H1 (cell line): ENCODE measurements around the gene TNC. TPM values are rescaled to one million over a fixed set of nuclear protein-coding genes. Genes with fewer than 3 reads are reported as not detected.

Experiments used
- CTCF ChIA-PET: fragments of 300-600 bp; sonication (Branson Sonifier 250); formaldehyde crosslinking; loops from one replicate; lab custom pipeline; 2021; ENCODE audit not compliant: partially characterized antibody; lab: Charles Lee
- POLR2A ChIA-PET: fragments of 300-600 bp; sonication (Branson Sonifier 250); formaldehyde crosslinking; loops from one replicate; lab custom pipeline; 2021; ENCODE audit warnings: inconsistent platforms; ENCODE audit not compliant: partially characterized antibody; lab: Charles Lee
- DNase-seq, 2 experiments: peaks; one replicate each; pipeline versions ENCODE4 v3.0.0 to v3.0.0-alpha.2; 2010 to 2022; ENCODE audit warnings: low spot score in 2 of 2, low read depth in 1 of 2, mixed read lengths in 1 of 2
- FAIRE-seq: peaks from 2 replicates; lab custom pipeline; 2011; peaks lifted over from hg19 to GRCh38; lab: Jason Lieb, UNC
- H2AFZ ChIP-seq: 2 replicates; pipeline ENCODE4 v1.8.1; 2012; ENCODE audit warnings: low read length, inconsistent platforms
- H2AK5ac ChIP-seq: 2 replicates; pipeline ENCODE4 v1.6.1; 2013; ENCODE audit warnings: low read depth, low read length
- H2BK120ac ChIP-seq: replicated peaks from 2 replicates; pipeline ENCODE3; 2013; ENCODE audit warnings: low read depth, low read length, inconsistent platforms
- H2BK12ac ChIP-seq: 2 replicates; pipeline ENCODE4 v1.6.1; 2013; ENCODE audit warnings: low read depth, low read length
- H2BK15ac ChIP-seq: 2 replicates; pipeline ENCODE4 v1.6.1; 2013; ENCODE audit warnings: low read length
- H2BK20ac ChIP-seq: 2 replicates; pipeline ENCODE4 v1.6.1; 2013; ENCODE audit warnings: low read length
- H2BK5ac ChIP-seq: 2 replicates; pipeline ENCODE4 v1.6.1; 2013; ENCODE audit warnings: low read depth, low read length
- H3K14ac ChIP-seq: 2 replicates; pipeline ENCODE4 v1.6.1; 2013; ENCODE audit warnings: inconsistent platforms; ENCODE audit not compliant: insufficient read length
- H3K18ac ChIP-seq: 2 replicates; pipeline ENCODE4 v1.6.1; 2013; ENCODE audit warnings: low read length; ENCODE audit errors: extremely low read depth
- H3K23ac ChIP-seq: 2 replicates; pipeline ENCODE4 v1.6.1; 2013; ENCODE audit warnings: inconsistent platforms; ENCODE audit not compliant: insufficient read length
- H3K23me2 ChIP-seq: 2 replicates; pipeline ENCODE4 v1.6.1; 2013; ENCODE audit warnings: low read depth, low read length
- H3K27ac ChIP-seq: 2 replicates; pipeline ENCODE4 v1.6.1; 2011; ENCODE audit warnings: low read depth, low read length, inconsistent platforms
- H3K27me3 ChIP-seq, 4 experiments: replicated peaks in 1 of 4; 1 replicate in 1 of 4; 2 replicates in 3 of 4; pipeline versions ENCODE4 v1.6.1 to v1.8.1; 2011 to 2013; ENCODE audit warnings: low read length in 3 of 4, mild to moderate bottlenecking in 3 of 4, inconsistent platforms in 2 of 4, mixed read lengths in 2 of 4, moderate library complexity in 1 of 4; ENCODE audit not compliant: control insufficient read depth in 3 of 4, insufficient read depth in 3 of 4; ENCODE audit errors: extremely low read depth in 1 of 4
- H3K36me3 ChIP-seq, 4 experiments: 2 replicates each; pipeline versions ENCODE4 v1.6.1 to v1.8.1; 2011 to 2013; ENCODE audit warnings: mild to moderate bottlenecking in 4 of 4, low read length in 3 of 4, moderate library complexity in 2 of 4, control low read depth in 1 of 4, inconsistent platforms in 1 of 4; ENCODE audit not compliant: insufficient read depth in 4 of 4, control insufficient read depth in 2 of 4
- H3K4ac ChIP-seq: replicated peaks from 2 replicates; pipeline ENCODE3; 2013; ENCODE audit warnings: low read length, low read depth, mixed read lengths, inconsistent platforms; ENCODE audit not compliant: insufficient read length
- H3K4me1 ChIP-seq, 4 experiments: replicated peaks in 1 of 4; 1 replicate in 1 of 4; 2 replicates in 3 of 4; pipeline versions ENCODE4 v1.6.1 to v1.8.1; 2011 to 2013; ENCODE audit warnings: low read length in 3 of 4, inconsistent platforms in 2 of 4, mixed read lengths in 1 of 4; ENCODE audit not compliant: insufficient read depth in 4 of 4, control insufficient read depth in 3 of 4
- H3K4me2 ChIP-seq, 2 experiments: 2 replicates each; pipeline versions ENCODE4 v1.6.1 to v1.8.1; 2011 to 2013; ENCODE audit warnings: low read depth in 2 of 2, low read length in 2 of 2, control low read depth in 1 of 2, inconsistent platforms in 1 of 2, mild to moderate bottlenecking in 1 of 2; ENCODE audit not compliant: insufficient read depth in 1 of 2
- H3K4me3 ChIP-seq, 4 experiments: fragments of 200-600, 300-600 bp in 1 of 4; sonication (generic), shearing (Covaris generic), sonication (Bioruptor Twin) in 1 of 4; 2 replicates each; pipeline versions ENCODE4 v1.5.1 to v1.8.1; 2011 to 2016; ENCODE audit warnings: low read length in 4 of 4, low read depth in 3 of 4, control low read depth in 2 of 4, inconsistent platforms in 2 of 4, mild to moderate bottlenecking in 2 of 4, mixed read lengths in 1 of 4, moderate library complexity in 1 of 4; ENCODE audit not compliant: insufficient read depth in 2 of 4; ENCODE audit errors: extremely low read depth in 1 of 4
- H3K56ac ChIP-seq: replicated peaks from 2 replicates; pipeline ENCODE3; 2013; ENCODE audit warnings: low read depth, mild to moderate bottlenecking, mixed read lengths, low read length, inconsistent platforms; ENCODE audit not compliant: insufficient read length
- H3K79me1 ChIP-seq: 2 replicates; pipeline ENCODE4 v1.6.1; 2013; ENCODE audit warnings: low read depth, low read length, control low read depth
- H3K79me2 ChIP-seq, 2 experiments: 2 replicates each; pipeline versions ENCODE4 v1.6.1 to v1.8.1; 2012 to 2013; ENCODE audit warnings: low read length in 2 of 2, mild to moderate bottlenecking in 2 of 2, inconsistent platforms in 1 of 2; ENCODE audit not compliant: insufficient read depth in 2 of 2, control insufficient read depth in 1 of 2
- H3K9ac ChIP-seq, 4 experiments: replicated peaks in 1 of 4; 1 replicate in 1 of 4; 2 replicates in 3 of 4; pipeline versions ENCODE4 v1.6.1 to v1.8.1; 2011 to 2013; ENCODE audit warnings: low read depth in 3 of 4, low read length in 3 of 4, control low read depth in 2 of 4, mild to moderate bottlenecking in 2 of 4, moderate library complexity in 2 of 4, inconsistent platforms in 1 of 4; ENCODE audit errors: extremely low read depth in 1 of 4
- H3K9me3 ChIP-seq, 2 experiments: 2 replicates each; pipeline versions ENCODE4 v1.6.1 to v1.8.1; 2012 to 2013; ENCODE audit warnings: mild to moderate bottlenecking in 2 of 2, moderate library complexity in 2 of 2, control low read depth in 1 of 2, inconsistent platforms in 1 of 2, low read depth in 1 of 2, low read length in 1 of 2, mixed read lengths in 1 of 2; ENCODE audit not compliant: insufficient read depth in 2 of 2
- H4K20me1 ChIP-seq, 2 experiments: replicated peaks in 1 of 2; 2 replicates each; pipeline versions ENCODE3 to v1.8.1; 2011 to 2013; ENCODE audit warnings: inconsistent platforms in 2 of 2, low read length in 2 of 2, mild to moderate bottlenecking in 1 of 2; ENCODE audit not compliant: insufficient read depth in 2 of 2, control insufficient read depth in 1 of 2
- H4K5ac ChIP-seq: 2 replicates; pipeline ENCODE4 v1.6.1; 2013; ENCODE audit warnings: low read length, low read depth, mixed read lengths, inconsistent platforms; ENCODE audit not compliant: insufficient read length
- H4K8ac ChIP-seq: 2 replicates; pipeline ENCODE4 v1.8.0; 2013; ENCODE audit warnings: mild to moderate bottlenecking, moderate library complexity, low read length, inconsistent platforms; ENCODE audit not compliant: insufficient read depth; ENCODE audit errors: extremely low read depth
- H4K91ac ChIP-seq: replicated peaks from 2 replicates; pipeline ENCODE3; 2013; ENCODE audit warnings: low read length, mixed read lengths, inconsistent platforms; ENCODE audit not compliant: insufficient read length
- CBX8 ChIP-seq: fragments of 300-800, 300-1000 bp; sonication (generic); IDR thresholded peaks from 2 replicates; pipeline ENCODE4 v1.7.1; 2016; ENCODE audit warnings: low read depth, low read length, borderline replicate concordance
- CTCF ChIP-seq, 3 experiments: IDR thresholded peaks; 1 replicate in 2 of 3; 2 replicates in 1 of 3; pipeline versions ENCODE4 v1.5.1 to v1.6.1; 2011; ENCODE audit warnings: low read length in 3 of 3, mild to moderate bottlenecking in 3 of 3, inconsistent platforms in 2 of 3, low read depth in 1 of 3, moderate library complexity in 1 of 3; ENCODE audit not compliant: insufficient read depth in 1 of 3; ENCODE audit errors: control extremely low read depth in 1 of 3
- POLR2A ChIP-seq, 2 experiments: IDR thresholded peaks; 1 replicate in 1 of 2; 2 replicates in 1 of 2; pipeline ENCODE4 v1.6.1; 2011; ENCODE audit warnings: low read depth in 2 of 2, low read length in 2 of 2, mild to moderate bottlenecking in 2 of 2; ENCODE audit errors: control extremely low read depth in 1 of 2
- POLR2AphosphoS5 ChIP-seq: IDR thresholded peaks from 2 replicates; pipeline ENCODE4 v1.6.1; 2011; ENCODE audit warnings: low read depth, low read length
- RFX5 ChIP-seq: IDR thresholded peaks from 2 replicates; pipeline ENCODE4 v1.6.1; 2011; ENCODE audit warnings: low read depth, low read length, improper control_type of control experiment, borderline replicate concordance
- RXRA ChIP-seq: IDR thresholded peaks from 2 replicates; pipeline ENCODE4 v1.6.1; 2011; ENCODE audit warnings: low read depth, mild to moderate bottlenecking, low read length, moderate library complexity; ENCODE audit not compliant: insufficient read depth
- SAP30 ChIP-seq: fragments of 300-600 bp; sonication (generic); IDR thresholded peaks from 2 replicates; pipeline ENCODE4 v1.7.1; 2012; ENCODE audit warnings: low read length, moderate library complexity, mild to moderate bottlenecking, inconsistent platforms; ENCODE audit not compliant: insufficient read depth, insufficient replicate concordance
- SIRT6 ChIP-seq: IDR thresholded peaks from one replicate; pipeline ENCODE4 v1.7.1; 2012; ENCODE audit warnings: low read length, inconsistent platforms
- TCF12 ChIP-seq: IDR thresholded peaks from 2 replicates; pipeline ENCODE4 v1.6.1; 2011; ENCODE audit warnings: low read depth, mild to moderate bottlenecking, low read length
- WGBS, 2 experiments: shearing (Covaris generic) in 1 of 2; methylation state at CpG; one replicate each; pipeline versions ENCODE4 v1.1.6 to v1.1.7; 2013 to 2015; ENCODE audit warnings: low lambda C conversion rate in 2 of 2, mixed read lengths in 2 of 2, inconsistent platforms in 1 of 2, low coverage in 1 of 2, missing lambda C conversion rate in 1 of 2; ENCODE audit not compliant: insufficient replicate concordance in 2 of 2, insufficient coverage in 1 of 2, insufficient read length in 1 of 2; ENCODE audit errors: extremely low coverage in 1 of 2, missing lambda C conversion rate in 1 of 2; 5-methylcytosine and 5-hydroxymethylcytosine counted together
- polyA plus RNA-seq, 7 experiments: library from polyadenylated mRNA; depleted of rRNA in 3 of 7; stranded (reverse) in 5 of 7; unstranded in 2 of 7; fragments of >200 nt in 5 of 7; fragments of 200-250 nt in 2 of 7; gene quantifications; 1 replicate in 5 of 7; 2 replicates in 1 of 7; 4 replicates in 1 of 7; pipeline versions ENCODE4 v1.2.1 to v1.2.3, GENCODE V29; 2011 to 2013; ENCODE audit warnings: missing spikeins in 2 of 7, mixed read lengths in 2 of 7
- total RNA-seq: library from RNA; stranded (reverse); fragmentation: NEBNext Ultra II Directional; extraction: Animal tissue kit (Norgen Biotek cat#: 25700); gene quantifications from 2 replicates; pipeline ENCODE4 v1.2.1, GENCODE V29; 2021
- TF ChIP-seq, protein P1 (sequence below): IDR thresholded peaks from 2 replicates; pipeline ENCODE4 v1.6.1; 2011; ENCODE audit warnings: low read length, improper control_type of control experiment
- TF ChIP-seq, protein P2 (sequence below): IDR thresholded peaks from 2 replicates; pipeline ENCODE4 v1.6.1; 2011; ENCODE audit warnings: low read depth, mild to moderate bottlenecking, low read length; ENCODE audit not compliant: insufficient read depth

The TNC gene
- total and polyA plus RNA-seq, 2 of the 8 experiments (the other 6 are each of a cell fraction or from before 2014, with no cell fraction given) = 6.2 to 11.4 TPM

- Histone ChIP-seq H3K4ac (no peak overlapping the region), H3K4me2 (no peak overlapping the region), H3K4me1 (no peaks in the 10 kb centered on the region), H2BK12ac (no peak overlapping the region), H3K23me2 (no peaks in the 10 kb centered on the region), H3K56ac (no peak overlapping the region), H3K4me3 (no peak overlapping the region), H3K36me3 (no peaks in the 10 kb centered on the region), H3K14ac (no peak overlapping the region), H3K18ac (no peak overlapping the region), H2BK5ac (no peak overlapping the region), H3K9ac (no peak overlapping the region), H2BK120ac (no peak overlapping the region), H4K5ac (no peak overlapping the region), H3K9me3 (no peaks in the 10 kb centered on the region), H4K20me1 (no peaks in the 10 kb centered on the region), H3K79me1 (no peaks in the 10 kb centered on the region), H2AK5ac (no peak overlapping the region), H3K23ac (no peak overlapping the region), H4K91ac (no peak overlapping the region), H2BK20ac (no peak overlapping the region), H4K8ac (no peak overlapping the region), H2AFZ (no peak overlapping the region), H2BK15ac (no peak overlapping the region), H3K27me3 (no peaks in the 10 kb centered on the region), H3K27ac (no peak overlapping the region), H3K79me2 (no peaks in the 10 kb centered on the region)
- ChIA-PET CTCF (no interaction called here), POLR2A (no interaction called here)
- 81% methylated on average over 3 of the region's 3 CpGs; no CpG with 5 or more reads in 1 of the 2 experiments for WGBS, 2 experiments
- DNase-seq (no peak), FAIRE-seq (no peak)
- TF ChIP-seq TCF12 (no peak), RXRA (no peak), SIRT6 (no peak), SAP30 (no peak), CTCF (IDR thresholded peaks at IDR 0.05; ENCODE audit: control extremely low read depth in 1 of 3, insufficient read depth in 1 of 3, low read depth in 1 of 3, low read length in 3 of 3) (no peak), RFX5 (no peak), POLR2AphosphoS5 (no peak), CBX8 (no peak), POLR2A (IDR thresholded peaks at IDR 0.05; ENCODE audit: control extremely low read depth in 1 of 2, low read depth in 2 of 2, low read length in 2 of 2) (no peak)
- TF ChIP-seq, protein P1, sequence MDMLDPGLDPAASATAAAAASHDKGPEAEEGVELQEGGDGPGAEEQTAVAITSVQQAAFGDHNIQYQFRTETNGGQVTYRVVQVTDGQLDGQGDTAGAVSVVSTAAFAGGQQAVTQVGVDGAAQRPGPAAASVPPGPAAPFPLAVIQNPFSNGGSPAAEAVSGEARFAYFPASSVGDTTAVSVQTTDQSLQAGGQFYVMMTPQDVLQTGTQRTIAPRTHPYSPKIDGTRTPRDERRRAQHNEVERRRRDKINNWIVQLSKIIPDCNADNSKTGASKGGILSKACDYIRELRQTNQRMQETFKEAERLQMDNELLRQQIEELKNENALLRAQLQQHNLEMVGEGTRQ = no peak
- TF ChIP-seq, protein P2, sequence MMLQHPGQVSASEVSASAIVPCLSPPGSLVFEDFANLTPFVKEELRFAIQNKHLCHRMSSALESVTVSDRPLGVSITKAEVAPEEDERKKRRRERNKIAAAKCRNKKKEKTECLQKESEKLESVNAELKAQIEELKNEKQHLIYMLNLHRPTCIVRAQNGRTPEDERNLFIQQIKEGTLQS = no peak
Observed at GRCh38 chr9:115148721-115149120, 30.8 kb upstream of the TNC start.
